Nucleus accumbens (tissue), 56 donors: ENCODE results near the gene LUZP2.

Experiments
- DNase-seq, 56 donors: peaks; one replicate each; lab custom pipeline; 2025; lab: John Stamatoyannopoulos, UW

LUZP2 gene

GRCh38 chr11:24705474-24705873 lies 208.6 kb downstream of the LUZP2 start:
- no peak for DNase-seq

GRCh38 chr11:24708616-24709015 lies 211.8 kb downstream of the LUZP2 start:
- DNase-seq: no peak

- no peak for DNase-seq
These were observed 213.2 kb downstream of the LUZP2 start for GRCh38 chr11:24709928-24710565.

GRCh38 chr11:24714601-24715000 lies 217.7 kb downstream of the LUZP2 start:
- DNase-seq: no peak

- DNase-seq: no peak
These were observed 219.6 kb downstream of the LUZP2 start for GRCh38 chr11:24716403-24716802.

- DNase-seq: no peak
These were observed 226.4 kb downstream of the LUZP2 start for GRCh38 chr11:24723231-24723630.

- DNase-seq: no peak
These were observed 234.7 kb downstream of the LUZP2 start for GRCh38 chr11:24731554-24731953.

- no peak for DNase-seq
These were observed 237.9 kb downstream of the LUZP2 start for GRCh38 chr11:24734742-24735237.

GRCh38 chr11:24738972-24739371 lies 242.1 kb downstream of the LUZP2 start:
- DNase-seq: no peak

- DNase-seq: no peak
These were observed 242.8 kb downstream of the LUZP2 start for GRCh38 chr11:24739637-24740036.

- no peak for DNase-seq
These were observed 250.7 kb downstream of the LUZP2 start for GRCh38 chr11:24747275-24748251.

GRCh38 chr11:24748261-24748660 lies 251.4 kb downstream of the LUZP2 start:
- DNase-seq: no peak

GRCh38 chr11:24754406-24754805 lies 257.6 kb downstream of the LUZP2 start:
- no peak for DNase-seq

- DNase-seq: no peak
These were observed 258.5 kb downstream of the LUZP2 start for GRCh38 chr11:24755260-24755839.

- no peak for DNase-seq
These were observed 262.9 kb downstream of the LUZP2 start for GRCh38 chr11:24759742-24760141.

GRCh38 chr11:24760681-24761080 lies 263.8 kb downstream of the LUZP2 start:
- no peak for DNase-seq

GRCh38 chr11:24762076-24762475 lies 265.2 kb downstream of the LUZP2 start:
- no peak for DNase-seq

- DNase-seq: no peak
These were observed 270.6 kb downstream of the LUZP2 start for GRCh38 chr11:24767411-24767810.

- DNase-seq: no peak
These were observed 276.5 kb downstream of the LUZP2 start for GRCh38 chr11:24773322-24773721.

GRCh38 chr11:24779791-24780190 lies 282.9 kb downstream of the LUZP2 start:
- no peak for DNase-seq

- DNase-seq: no peak
These were observed 284.4 kb downstream of the LUZP2 start for GRCh38 chr11:24781288-24781687.
